CD8-positive, alpha-beta memory T cell (primary cell): ENCODE data around the gene MRFAP1. TPM values are rescaled to one million over a fixed set of nuclear protein-coding genes. Genes with fewer than 3 reads are reported as not detected.

Experiments
- CTCF ChIA-PET: fragments of 350-600 bp; sonication (Branson Sonifier 250); formaldehyde crosslinking; loops from one replicate; lab custom pipeline; 2021; ENCODE audit warnings: antibody characterized with exemption; lab: Charles Lee
- POLR2A ChIA-PET: fragments of 350-600 bp; sonication (Branson Sonifier 250); formaldehyde crosslinking; loops from one replicate; lab custom pipeline; 2021; ENCODE audit warnings: antibody characterized with exemption; lab: Charles Lee
- DNase-seq, 5 donors: peaks; one replicate each; pipeline versions ENCODE4 v3.0.0 to v3.0.0-alpha.2; 2020 to 2022; ENCODE audit warnings: mixed read lengths in 1 of 5
- H3K27ac ChIP-seq: one replicate; pipeline ENCODE4 v1.7.0; 2013; ENCODE audit warnings: low read depth, mild to moderate bottlenecking, low read length, moderate library complexity
- H3K27me3 ChIP-seq: 2 replicates; pipeline ENCODE4 v1.7.0; 2013; ENCODE audit warnings: low read length, mild to moderate bottlenecking; ENCODE audit not compliant: insufficient read depth, poor library complexity, severe bottlenecking
- H3K36me3 ChIP-seq: 2 replicates; pipeline ENCODE4 v1.7.0; 2013; ENCODE audit warnings: mild to moderate bottlenecking, low read length, moderate library complexity; ENCODE audit not compliant: insufficient read depth
- H3K4me1 ChIP-seq: 2 replicates; pipeline ENCODE4 v1.7.0; 2013; ENCODE audit warnings: mild to moderate bottlenecking, low read length, moderate library complexity; ENCODE audit not compliant: insufficient read depth
- H3K4me3 ChIP-seq: 2 replicates; pipeline ENCODE4 v1.7.0; 2013; ENCODE audit warnings: mild to moderate bottlenecking, low read length
- H3K9me3 ChIP-seq: 2 replicates; pipeline ENCODE4 v1.7.0; 2013; ENCODE audit warnings: mild to moderate bottlenecking, low read length
- H3K27ac Mint-ChIP-seq, 8 donors: one replicate each; pipeline ENCODE4 v1.8.0; 2020 to 2021; ENCODE audit warnings: mixed read lengths in 8 of 8, mild to moderate bottlenecking in 6 of 8, inconsistent platforms in 3 of 8, moderate library complexity in 3 of 8
- H3K27me3 Mint-ChIP-seq, 2 donors: one replicate each; pipeline ENCODE4 v1.8.0; 2020 to 2021; ENCODE audit warnings: mixed read lengths in 2 of 2, mild to moderate bottlenecking in 1 of 2, moderate library complexity in 1 of 2
- H3K36me3 Mint-ChIP-seq, 3 donors: one replicate each; pipeline ENCODE4 v1.8.0; 2020 to 2021; ENCODE audit warnings: mixed read lengths in 3 of 3, inconsistent platforms in 1 of 3, mild to moderate bottlenecking in 1 of 3
- H3K4me1 Mint-ChIP-seq, 3 donors: one replicate each; pipeline ENCODE4 v1.8.0; 2020 to 2021; ENCODE audit warnings: mixed read lengths in 3 of 3, inconsistent platforms in 1 of 3, mild to moderate bottlenecking in 1 of 3
- H3K4me3 Mint-ChIP-seq, 7 donors: one replicate each; pipeline ENCODE4 v1.8.0; 2020 to 2021; ENCODE audit warnings: mixed read lengths in 7 of 7, mild to moderate bottlenecking in 6 of 7, moderate library complexity in 4 of 7, inconsistent platforms in 2 of 7
- H3K9me3 Mint-ChIP-seq, 5 donors: one replicate each; pipeline ENCODE4 v1.8.0; 2020 to 2022; ENCODE audit warnings: mixed read lengths in 5 of 5, mild to moderate bottlenecking in 3 of 5, moderate library complexity in 2 of 5, inconsistent platforms in 1 of 5
- polyA plus RNA-seq: library from polyadenylated mRNA; unstranded; fragments of 300-500 nt; fragmentation: Illumina TruSeq; gene quantifications from one replicate; pipeline ENCODE4 v1.2.3, GENCODE V29; 2021
- total RNA-seq, 2 experiments: library from RNA; stranded (reverse); gene quantifications; one replicate each; pipeline ENCODE4 v1.2.3, GENCODE V29; 2021

Gene MRFAP1
- total and polyA plus RNA-seq, 3 experiments from 2014 or later = 122 to 175 (median 126) TPM

- no peak for DNase-seq
- H3K27ac ChIP-seq = no peak overlapping the region
- H3K9me3 ChIP-seq = no peaks in the 10 kb centered on the region
- no peaks in the 10 kb centered on the region for H3K27me3 ChIP-seq
- H3K4me1 ChIP-seq = no peaks in the 10 kb centered on the region
- Mint-ChIP-seq H3K27me3 (no peaks in the 10 kb centered on the region), H3K4me3 (no peak overlapping the region), H3K9me3 (no peaks in the 10 kb centered on the region), H3K4me1 (no peaks in the 10 kb centered on the region), H3K36me3 (peaks cover 0 to 89% (median 13%) of the 10 kb centered on the region in 3 donors), H3K27ac (no peak overlapping the region)
- H3K36me3 ChIP-seq = peaks cover 12% of the 10 kb centered on the region
- no peak overlapping the region for H3K4me3 ChIP-seq
- POLR2A ChIA-PET = no interaction called here
- CTCF ChIA-PET = no interaction called here
Measured at GRCh38 chr4:6596948-6597347, 43.5 kb upstream of the MRFAP1 start.

GRCh38 chr4:6598127-6598526, 42.4 kb upstream of the MRFAP1 start:
- H3K27me3 Mint-ChIP-seq = no peaks in the 10 kb centered on the region
- no peaks in the 10 kb centered on the region for H3K4me1 Mint-ChIP-seq
- POLR2A ChIA-PET = no interaction called here
- CTCF ChIA-PET = no interaction called here
- no peak overlapping the region for H3K4me3 Mint-ChIP-seq
- Histone ChIP-seq H3K27ac (no peak overlapping the region), H3K27me3 (no peaks in the 10 kb centered on the region), H3K9me3 (no peaks in the 10 kb centered on the region), H3K4me1 (no peaks in the 10 kb centered on the region), H3K36me3 (peaks cover 22% of the 10 kb centered on the region), H3K4me3 (no peak overlapping the region)
- no peak for DNase-seq
- peaks cover 0 to 88% (median 15%) of the 10 kb centered on the region in 3 donors for H3K36me3 Mint-ChIP-seq
- H3K9me3 Mint-ChIP-seq = no peaks in the 10 kb centered on the region
- no peak overlapping the region for H3K27ac Mint-ChIP-seq

GRCh38 chr4:6598641-6599040, 41.8 kb upstream of the MRFAP1 start:
- H3K27me3 Mint-ChIP-seq = no peaks in the 10 kb centered on the region
- POLR2A ChIA-PET = no interaction called here

GRCh38 chr4:6601661-6602250, 38.7 kb upstream of the MRFAP1 start:
- H3K4me1 ChIP-seq = no peaks in the 10 kb centered on the region
- no peak overlapping the region for H3K4me3 Mint-ChIP-seq
- no peak for DNase-seq
- no peak overlapping the region for H3K27ac ChIP-seq
- H3K9me3 Mint-ChIP-seq = peaks cover 0 to 9% (median 2%) of the 10 kb centered on the region in 5 donors
- H3K27me3 ChIP-seq = no peaks in the 10 kb centered on the region
- ChIA-PET CTCF (no interaction called here), POLR2A (no interaction called here)
- peaks cover 37% of the 10 kb centered on the region for H3K36me3 ChIP-seq
- no peaks in the 10 kb centered on the region for H3K27me3 Mint-ChIP-seq
- peak overlapping the region in 1 of 8 donors; percentile 36 for H3K27ac Mint-ChIP-seq
- H3K4me3 ChIP-seq = no peak overlapping the region
- H3K9me3 ChIP-seq = peaks cover 7% of the 10 kb centered on the region
- no peaks in the 10 kb centered on the region for H3K4me1 Mint-ChIP-seq
- H3K36me3 Mint-ChIP-seq = peaks cover 27 to 91% (median 28%) of the 10 kb centered on the region in 3 donors

More at GRCh38 chr4:6598641-6599040, 41.8 kb upstream of the MRFAP1 start:
- CTCF ChIA-PET = no interaction called here
- Histone ChIP-seq H3K4me3 (no peak overlapping the region), H3K4me1 (no peaks in the 10 kb centered on the region), H3K36me3 (peaks cover 26% of the 10 kb centered on the region), H3K27ac (no peak overlapping the region), H3K9me3 (no peaks in the 10 kb centered on the region), H3K27me3 (no peaks in the 10 kb centered on the region)
- H3K4me1 Mint-ChIP-seq = no peaks in the 10 kb centered on the region
- H3K36me3 Mint-ChIP-seq = peaks cover 3 to 86% (median 18%) of the 10 kb centered on the region in 3 donors
- no peaks in the 10 kb centered on the region for H3K9me3 Mint-ChIP-seq
- H3K27ac Mint-ChIP-seq = no peak overlapping the region
- no peak overlapping the region for H3K4me3 Mint-ChIP-seq
- DNase-seq = no peak

GRCh38 chr4:6602289-6602688, 38.2 kb upstream of the MRFAP1 start:
- Mint-ChIP-seq H3K4me3 (no peak overlapping the region), H3K4me1 (peaks cover 0 to 1% (median 0%) of the 10 kb centered on the region in 3 donors), H3K9me3 (peaks cover 0 to 9% (median 2%) of the 10 kb centered on the region in 5 donors), H3K36me3 (peaks cover 27 to 91% (median 31%) of the 10 kb centered on the region in 3 donors), H3K27me3 (no peaks in the 10 kb centered on the region), H3K27ac (no peak overlapping the region)
- peaks cover 7% of the 10 kb centered on the region for H3K9me3 ChIP-seq
- H3K36me3 ChIP-seq = peaks cover 36% of the 10 kb centered on the region
- DNase-seq = no peak
- H3K4me1 ChIP-seq = no peaks in the 10 kb centered on the region
- CTCF ChIA-PET = no interaction called here
- no peak overlapping the region for H3K27ac ChIP-seq
- POLR2A ChIA-PET = no interaction called here
- no peak overlapping the region for H3K4me3 ChIP-seq
- no peaks in the 10 kb centered on the region for H3K27me3 ChIP-seq

- Histone ChIP-seq H3K4me3 (no peak overlapping the region), H3K36me3 (peaks cover 32% of the 10 kb centered on the region), H3K9me3 (peaks cover 7% of the 10 kb centered on the region), H3K27me3 (no peaks in the 10 kb centered on the region), H3K4me1 (no peaks in the 10 kb centered on the region), H3K27ac (no peak overlapping the region)
- Mint-ChIP-seq H3K4me3 (no peak overlapping the region), H3K27me3 (no peaks in the 10 kb centered on the region), H3K9me3 (peaks cover 0 to 9% (median 2%) of the 10 kb centered on the region in 5 donors), H3K36me3 (peaks cover 27 to 91% (median 39%) of the 10 kb centered on the region in 3 donors), H3K4me1 (peaks cover 5 to 7% (median 7%) of the 10 kb centered on the region in 3 donors), H3K27ac (peak overlapping the region in 1 of 8 donors; percentile 80)
- ChIA-PET POLR2A (no interaction called here), CTCF (no interaction called here)
- DNase-seq = no peak
Measured at GRCh38 chr4:6603128-6603527, 37.4 kb upstream of the MRFAP1 start.

GRCh38 chr4:6605114-6605513, 35.4 kb upstream of the MRFAP1 start:
- DNase-seq = no peak
- Histone ChIP-seq H3K4me1 (no peaks in the 10 kb centered on the region), H3K9me3 (peaks cover 7% of the 10 kb centered on the region), H3K4me3 (no peak overlapping the region), H3K36me3 (peaks cover 25% of the 10 kb centered on the region), H3K27me3 (no peaks in the 10 kb centered on the region), H3K27ac (no peak overlapping the region)
- no peak overlapping the region for H3K4me3 Mint-ChIP-seq
- peaks cover 27 to 95% (median 40%) of the 10 kb centered on the region in 3 donors for H3K36me3 Mint-ChIP-seq
- ChIA-PET CTCF (no interaction called here), POLR2A (interaction anchor here (0.8 kb wide), 1 partner anchor 37 kb away, joined by 3 read pairs; no protein-coding TSS in a partner anchor)
- H3K9me3 Mint-ChIP-seq = peaks cover 0 to 9% (median 2%) of the 10 kb centered on the region in 5 donors
- peaks cover 12 to 21% (median 20%) of the 10 kb centered on the region in 3 donors for H3K4me1 Mint-ChIP-seq
- H3K27ac Mint-ChIP-seq = no peak overlapping the region
- H3K27me3 Mint-ChIP-seq = no peaks in the 10 kb centered on the region

- Histone ChIP-seq H3K9me3 (peaks cover 7% of the 10 kb centered on the region), H3K27ac (no peak overlapping the region), H3K27me3 (no peaks in the 10 kb centered on the region), H3K4me1 (no peaks in the 10 kb centered on the region), H3K36me3 (peaks cover 25% of the 10 kb centered on the region), H3K4me3 (no peak overlapping the region)
- Mint-ChIP-seq H3K4me3 (no peak overlapping the region), H3K27me3 (no peaks in the 10 kb centered on the region), H3K27ac (peak overlapping the region in 2 of 8 donors; percentile 17 to 92), H3K4me1 (peaks cover 12 to 21% (median 20%) of the 10 kb centered on the region in 3 donors), H3K36me3 (peaks cover 27 to 95% (median 40%) of the 10 kb centered on the region in 3 donors), H3K9me3 (peaks cover 0 to 9% (median 2%) of the 10 kb centered on the region in 5 donors)
- CTCF ChIA-PET = no interaction called here
- POLR2A ChIA-PET = no interaction called here
- no peak for DNase-seq
Measured at GRCh38 chr4:6605605-6606004, 34.9 kb upstream of the MRFAP1 start.
